K562 (cell line): Measurements from ENCODE around the gene LAMB2. TPM values are rescaled to one million over a fixed set of nuclear protein-coding genes. Genes with fewer than 3 reads are reported as not detected.
A peak's percentile ranks its signal among the peaks of the same experiment; 100 is the strongest.

ENCODE experiments used
- CBFB ChIP-seq: sonication (generic); formaldehyde crosslinking; IDR thresholded peaks from 2 replicates; pipeline ENCODE4 v1.4.0; 2020; ENCODE audit warnings: mild to moderate bottlenecking, missing genetic modification reagents
- CTBP1 ChIP-seq: fragments of 450-650 bp; IDR thresholded peaks from 2 replicates; pipeline ENCODE4 v1.6.1; 2016; ENCODE audit warnings: borderline replicate concordance
- FOXJ3 ChIP-seq: sonication (generic); formaldehyde crosslinking; IDR thresholded peaks from 2 replicates; pipeline ENCODE4 v1.4.0; 2020; ENCODE audit warnings: mild to moderate bottlenecking, missing genetic modification reagents
- FOXM1 ChIP-seq, 2 experiments: fragments of 450-650 bp in 1 of 2; sonication (generic) in 1 of 2; formaldehyde crosslinking in 1 of 2; IDR thresholded peaks; 2 replicates each; pipeline versions ENCODE4 v1.6.1 to v1.9.0; 2017 to 2022; ENCODE audit warnings: low read depth in 2 of 2, mild to moderate bottlenecking in 2 of 2, missing genetic modification reagents in 1 of 2, moderate library complexity in 1 of 2
- GABPB1 ChIP-seq: sonication (generic); formaldehyde crosslinking; IDR thresholded peaks from 2 replicates; pipeline ENCODE4 v1.8.0; 2022; ENCODE audit warnings: mild to moderate bottlenecking, missing genetic modification reagents
- POLR2B ChIP-seq: fragments of 450-650 bp; IDR thresholded peaks from 2 replicates; pipeline ENCODE4 v1.6.1; 2018; ENCODE audit warnings: low read depth; ENCODE audit not compliant: partially characterized antibody
- SP2 ChIP-seq: IDR thresholded peaks from 2 replicates; pipeline ENCODE4 v1.6.1; 2011; ENCODE audit warnings: mild to moderate bottlenecking, low read depth, low read length, moderate library complexity; ENCODE audit not compliant: poor library complexity, severe bottlenecking; ENCODE audit errors: extremely low read depth
- SRSF1 ChIP-seq: fragments of 200-400 bp; formaldehyde crosslinking; IDR thresholded peaks from 2 replicates; pipeline ENCODE4 v1.6.1; 2017; ENCODE audit warnings: mild to moderate bottlenecking, low read depth, low read length, moderate library complexity
- U2AF2 ChIP-seq: fragments of 200-400 bp; formaldehyde crosslinking; optimal IDR thresholded peaks from 2 replicates; pipeline ENCODE3; 2017; ENCODE audit warnings: low read depth, mild to moderate bottlenecking, low read length
- polyA plus RNA-seq, 8 experiments: library from polyadenylated mRNA; depleted of rRNA in 4 of 8; stranded (reverse) in 5 of 8; unstranded in 3 of 8; fragments of >200 nt; fragmentation: Nextera tagmentation in 2 of 8; fragmentation: Illumina TruSeq in 1 of 8; extraction: Ambion mirVana in 2 of 8; extraction: Trizol in 1 of 8; gene quantifications; 2 replicates each; pipeline versions ENCODE4 v1.2.1 to v1.2.3, GENCODE V29; 2011 to 2014; ENCODE audit warnings: inconsistent platforms in 1 of 8, missing spikeins in 1 of 8
- total RNA-seq, 7 experiments: library from RNA; depleted of rRNA in 6 of 7; stranded (reverse); fragments of >200 nt in 6 of 7; fragmentation: Illumina TruSeq in 2 of 7; extraction: Trizol in 2 of 7; gene quantifications; 2 replicates each; pipeline versions ENCODE4 v1.2.1 to v1.2.3, GENCODE V29; 2011 to 2021; ENCODE audit warnings: low replicate concordance in 1 of 7
- TF ChIP-seq, protein P1 (sequence below): fragments of 200-600 bp; sonication (generic); IDR thresholded peaks from one replicate; pipeline ENCODE4 v1.6.1; 2012; ENCODE audit warnings: mild to moderate bottlenecking, low read depth, low read length, inconsistent platforms
- TF ChIP-seq, protein P2 (sequence below): sonication (generic); formaldehyde crosslinking; IDR thresholded peaks from 2 replicates; pipeline ENCODE4 v1.5.0; 2020; ENCODE audit warnings: missing genetic modification reagents

The LAMB2 gene
- total and polyA plus RNA-seq, 9 of the 15 experiments (the other 6 are each of a cell fraction or from before 2014, with no cell fraction given), result 1.4 to 26.0 (median 16.2) TPM

DNA sequence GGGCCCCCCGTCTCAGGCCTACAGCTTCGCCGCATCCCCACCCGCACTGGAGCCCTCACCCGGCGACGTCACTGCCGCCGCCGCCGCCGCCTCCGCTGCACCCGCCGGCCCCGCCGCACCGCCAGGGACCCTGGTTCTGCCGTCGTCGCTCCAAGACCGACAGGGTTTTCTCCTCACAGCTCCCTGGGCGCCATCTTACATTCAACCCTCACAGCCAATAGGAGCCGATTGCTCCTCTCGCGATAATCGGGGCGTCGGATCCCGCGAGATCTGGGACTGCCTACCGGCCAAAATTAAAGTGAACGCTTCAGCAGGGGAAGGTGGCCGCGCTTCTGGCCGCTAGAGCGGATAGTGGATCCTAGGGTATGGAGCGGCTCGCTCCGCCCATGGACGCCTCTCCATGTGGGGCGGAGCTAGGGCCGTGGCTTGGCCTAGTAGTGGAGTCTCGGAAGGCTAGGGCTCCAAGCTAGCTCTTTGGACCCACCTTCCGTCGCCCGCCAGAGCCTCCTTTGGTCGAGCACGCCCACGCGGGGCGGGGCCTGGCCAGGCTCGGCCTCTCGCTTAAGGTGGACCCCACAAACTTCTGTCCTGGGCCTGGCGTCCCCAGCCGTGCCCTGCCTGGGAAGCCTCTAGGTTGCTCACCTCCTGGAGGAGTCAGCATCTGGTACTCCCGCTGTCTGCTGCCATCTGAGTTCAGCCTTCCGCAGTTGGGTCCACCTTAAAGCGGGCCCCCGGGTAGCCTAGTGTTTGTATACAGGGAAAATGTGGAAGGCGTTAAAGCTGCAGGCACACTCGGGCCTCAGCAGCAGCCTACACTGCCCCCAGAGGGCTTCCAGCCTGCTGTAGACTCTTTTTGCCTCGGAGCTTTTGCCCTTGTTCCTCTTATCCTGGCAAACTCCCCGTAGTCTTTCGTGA, 38.7 kb downstream of the LAMB2 start, which contains the start of gene QRICH1 (continued):
- TF ChIP-seq, protein P1, sequence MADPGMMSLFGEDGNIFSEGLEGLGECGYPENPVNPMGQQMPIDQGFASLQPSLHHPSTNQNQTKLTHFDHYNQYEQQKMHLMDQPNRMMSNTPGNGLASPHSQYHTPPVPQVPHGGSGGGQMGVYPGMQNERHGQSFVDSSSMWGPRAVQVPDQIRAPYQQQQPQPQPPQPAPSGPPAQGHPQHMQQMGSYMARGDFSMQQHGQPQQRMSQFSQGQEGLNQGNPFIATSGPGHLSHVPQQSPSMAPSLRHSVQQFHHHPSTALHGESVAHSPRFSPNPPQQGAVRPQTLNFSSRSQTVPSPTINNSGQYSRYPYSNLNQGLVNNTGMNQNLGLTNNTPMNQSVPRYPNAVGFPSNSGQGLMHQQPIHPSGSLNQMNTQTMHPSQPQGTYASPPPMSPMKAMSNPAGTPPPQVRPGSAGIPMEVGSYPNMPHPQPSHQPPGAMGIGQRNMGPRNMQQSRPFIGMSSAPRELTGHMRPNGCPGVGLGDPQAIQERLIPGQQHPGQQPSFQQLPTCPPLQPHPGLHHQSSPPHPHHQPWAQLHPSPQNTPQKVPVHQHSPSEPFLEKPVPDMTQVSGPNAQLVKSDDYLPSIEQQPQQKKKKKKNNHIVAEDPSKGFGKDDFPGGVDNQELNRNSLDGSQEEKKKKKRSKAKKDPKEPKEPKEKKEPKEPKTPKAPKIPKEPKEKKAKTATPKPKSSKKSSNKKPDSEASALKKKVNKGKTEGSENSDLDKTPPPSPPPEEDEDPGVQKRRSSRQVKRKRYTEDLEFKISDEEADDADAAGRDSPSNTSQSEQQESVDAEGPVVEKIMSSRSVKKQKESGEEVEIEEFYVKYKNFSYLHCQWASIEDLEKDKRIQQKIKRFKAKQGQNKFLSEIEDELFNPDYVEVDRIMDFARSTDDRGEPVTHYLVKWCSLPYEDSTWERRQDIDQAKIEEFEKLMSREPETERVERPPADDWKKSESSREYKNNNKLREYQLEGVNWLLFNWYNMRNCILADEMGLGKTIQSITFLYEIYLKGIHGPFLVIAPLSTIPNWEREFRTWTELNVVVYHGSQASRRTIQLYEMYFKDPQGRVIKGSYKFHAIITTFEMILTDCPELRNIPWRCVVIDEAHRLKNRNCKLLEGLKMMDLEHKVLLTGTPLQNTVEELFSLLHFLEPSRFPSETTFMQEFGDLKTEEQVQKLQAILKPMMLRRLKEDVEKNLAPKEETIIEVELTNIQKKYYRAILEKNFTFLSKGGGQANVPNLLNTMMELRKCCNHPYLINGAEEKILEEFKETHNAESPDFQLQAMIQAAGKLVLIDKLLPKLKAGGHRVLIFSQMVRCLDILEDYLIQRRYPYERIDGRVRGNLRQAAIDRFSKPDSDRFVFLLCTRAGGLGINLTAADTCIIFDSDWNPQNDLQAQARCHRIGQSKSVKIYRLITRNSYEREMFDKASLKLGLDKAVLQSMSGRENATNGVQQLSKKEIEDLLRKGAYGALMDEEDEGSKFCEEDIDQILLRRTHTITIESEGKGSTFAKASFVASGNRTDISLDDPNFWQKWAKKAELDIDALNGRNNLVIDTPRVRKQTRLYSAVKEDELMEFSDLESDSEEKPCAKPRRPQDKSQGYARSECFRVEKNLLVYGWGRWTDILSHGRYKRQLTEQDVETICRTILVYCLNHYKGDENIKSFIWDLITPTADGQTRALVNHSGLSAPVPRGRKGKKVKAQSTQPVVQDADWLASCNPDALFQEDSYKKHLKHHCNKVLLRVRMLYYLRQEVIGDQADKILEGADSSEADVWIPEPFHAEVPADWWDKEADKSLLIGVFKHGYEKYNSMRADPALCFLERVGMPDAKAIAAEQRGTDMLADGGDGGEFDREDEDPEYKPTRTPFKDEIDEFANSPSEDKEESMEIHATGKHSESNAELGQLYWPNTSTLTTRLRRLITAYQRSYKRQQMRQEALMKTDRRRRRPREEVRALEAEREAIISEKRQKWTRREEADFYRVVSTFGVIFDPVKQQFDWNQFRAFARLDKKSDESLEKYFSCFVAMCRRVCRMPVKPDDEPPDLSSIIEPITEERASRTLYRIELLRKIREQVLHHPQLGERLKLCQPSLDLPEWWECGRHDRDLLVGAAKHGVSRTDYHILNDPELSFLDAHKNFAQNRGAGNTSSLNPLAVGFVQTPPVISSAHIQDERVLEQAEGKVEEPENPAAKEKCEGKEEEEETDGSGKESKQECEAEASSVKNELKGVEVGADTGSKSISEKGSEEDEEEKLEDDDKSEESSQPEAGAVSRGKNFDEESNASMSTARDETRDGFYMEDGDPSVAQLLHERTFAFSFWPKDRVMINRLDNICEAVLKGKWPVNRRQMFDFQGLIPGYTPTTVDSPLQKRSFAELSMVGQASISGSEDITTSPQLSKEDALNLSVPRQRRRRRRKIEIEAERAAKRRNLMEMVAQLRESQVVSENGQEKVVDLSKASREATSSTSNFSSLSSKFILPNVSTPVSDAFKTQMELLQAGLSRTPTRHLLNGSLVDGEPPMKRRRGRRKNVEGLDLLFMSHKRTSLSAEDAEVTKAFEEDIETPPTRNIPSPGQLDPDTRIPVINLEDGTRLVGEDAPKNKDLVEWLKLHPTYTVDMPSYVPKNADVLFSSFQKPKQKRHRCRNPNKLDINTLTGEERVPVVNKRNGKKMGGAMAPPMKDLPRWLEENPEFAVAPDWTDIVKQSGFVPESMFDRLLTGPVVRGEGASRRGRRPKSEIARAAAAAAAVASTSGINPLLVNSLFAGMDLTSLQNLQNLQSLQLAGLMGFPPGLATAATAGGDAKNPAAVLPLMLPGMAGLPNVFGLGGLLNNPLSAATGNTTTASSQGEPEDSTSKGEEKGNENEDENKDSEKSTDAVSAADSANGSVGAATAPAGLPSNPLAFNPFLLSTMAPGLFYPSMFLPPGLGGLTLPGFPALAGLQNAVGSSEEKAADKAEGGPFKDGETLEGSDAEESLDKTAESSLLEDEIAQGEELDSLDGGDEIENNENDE, result no peak
- TF ChIP-seq CTBP1 (peak; percentile 62; the same call in 1 of the 2 replicates), POLR2B (peak; percentile 50), U2AF2 (no peak), CBFB (CRISPR knock-in tag) (peak; percentile 37; the same call in 1 of the 2 replicates), FOXJ3 (CRISPR knock-in tag) (no peak), SP2 (no peak), SRSF1 (no peak), GABPB1 (CRISPR knock-in tag) (peak; percentile 79), FOXM1 (IDR thresholded peaks at IDR 0.05; ENCODE audit: low read depth) (peak; percentile 92), FOXM1 (CRISPR knock-in tag; IDR thresholded peaks at IDR 0.05; ENCODE audit: low read depth) (no peak)
- TF ChIP-seq, protein P2, sequence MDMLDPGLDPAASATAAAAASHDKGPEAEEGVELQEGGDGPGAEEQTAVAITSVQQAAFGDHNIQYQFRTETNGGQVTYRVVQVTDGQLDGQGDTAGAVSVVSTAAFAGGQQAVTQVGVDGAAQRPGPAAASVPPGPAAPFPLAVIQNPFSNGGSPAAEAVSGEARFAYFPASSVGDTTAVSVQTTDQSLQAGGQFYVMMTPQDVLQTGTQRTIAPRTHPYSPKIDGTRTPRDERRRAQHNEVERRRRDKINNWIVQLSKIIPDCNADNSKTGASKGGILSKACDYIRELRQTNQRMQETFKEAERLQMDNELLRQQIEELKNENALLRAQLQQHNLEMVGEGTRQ (CRISPR knock-in tag), result no peak
